Stimulated activated CD8-positive, alpha-beta memory T cell treated with anti-CD3 and anti-CD28 coated beads, Interleukin-7, amount 100 ng/mL, for 4 hours (primary cell): Measurements from ENCODE around the gene FAM168B.
"Not testable (repeated sequence)": the region's sequence is repeated elsewhere in the genome, so short reads cannot be mapped to it uniquely, and the experiment has no call there.

Source experiments
- DNase-seq, 2 donors: peaks; one replicate each; pipeline ENCODE4 v3.0.0-alpha.2; 2020; ENCODE audit warnings: low read depth in 2 of 2

FAM168B gene, protein sequence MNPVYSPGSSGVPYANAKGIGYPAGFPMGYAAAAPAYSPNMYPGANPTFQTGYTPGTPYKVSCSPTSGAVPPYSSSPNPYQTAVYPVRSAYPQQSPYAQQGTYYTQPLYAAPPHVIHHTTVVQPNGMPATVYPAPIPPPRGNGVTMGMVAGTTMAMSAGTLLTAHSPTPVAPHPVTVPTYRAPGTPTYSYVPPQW

GRCh38 chr2:131093006-131093695 is at the start of gene FAM168B:
Gene FAM168B, minus strand, starts transcription at chr2:131093460. Its CDS starts 10,814 bp downstream, at chr2:131082646.
- DNase-seq, result peak; percentile 68 to 86

GRCh38 chr2:131142849-131143248 is 49.6 kb upstream of the FAM168B start:
- DNase-seq, result no peak

DNA sequence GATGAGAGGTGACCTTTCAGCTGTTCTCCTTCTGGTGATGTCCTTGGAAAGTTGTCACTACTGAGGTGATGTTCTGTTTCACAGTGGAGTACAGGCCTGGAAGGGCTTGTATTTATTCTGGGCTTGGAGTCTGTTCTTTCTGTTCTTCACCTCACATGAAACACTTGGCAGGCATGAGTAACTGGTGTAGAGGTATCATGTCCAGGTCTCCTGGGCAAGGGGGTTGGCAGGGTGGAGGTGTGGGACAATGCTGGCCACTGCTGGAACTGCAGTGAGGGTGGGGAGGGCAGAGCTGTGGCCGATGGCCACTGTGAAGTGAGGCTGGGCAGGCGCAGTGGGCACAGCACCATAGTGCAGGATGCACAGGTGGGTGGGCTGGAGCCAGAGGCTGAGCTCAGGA is 47.3 kb upstream of the FAM168B start:
- no peak for DNase-seq

- DNase-seq, result no peak
Observed at GRCh38 chr2:131132729-131133128, 39.5 kb upstream of the FAM168B start.

DNA sequence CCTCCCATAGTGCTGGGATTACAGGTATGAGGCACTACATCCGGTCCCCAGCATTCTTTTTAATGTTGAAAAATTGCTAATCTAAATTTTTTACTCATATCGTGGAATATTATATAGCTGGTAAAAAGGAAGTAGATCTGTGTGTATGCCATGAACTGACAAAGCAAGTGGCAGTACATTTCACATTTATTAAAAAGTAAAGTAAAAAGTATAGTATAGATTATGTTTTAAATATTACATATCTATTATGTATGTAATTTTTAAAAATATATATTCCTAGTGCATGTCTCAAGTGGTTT is 37.0 kb upstream of the FAM168B start:
- no peak for DNase-seq

- no peak for DNase-seq
Observed at GRCh38 chr2:131127981-131128380, 34.7 kb upstream of the FAM168B start.

DNA sequence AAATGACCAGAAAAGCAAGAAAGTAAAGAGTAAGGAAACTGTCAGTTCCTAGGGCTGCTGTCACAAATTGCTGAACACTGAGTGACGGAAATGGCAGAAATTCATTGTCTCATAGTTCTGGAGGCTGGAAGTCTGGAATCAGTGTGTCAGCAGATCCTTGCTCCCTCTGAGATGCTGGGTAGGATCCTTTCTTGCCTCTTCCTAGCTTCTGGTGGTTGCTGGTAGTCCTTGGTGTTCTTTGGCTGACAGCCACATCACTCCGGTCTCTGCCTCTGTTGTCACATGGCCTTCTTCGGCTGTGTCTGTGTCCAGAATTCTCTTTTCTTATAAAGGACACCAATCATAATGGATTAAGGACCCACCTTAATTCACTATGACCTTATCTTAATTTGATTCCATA is 33.8 kb upstream of the FAM168B start:
- no peak for DNase-seq

DNA sequence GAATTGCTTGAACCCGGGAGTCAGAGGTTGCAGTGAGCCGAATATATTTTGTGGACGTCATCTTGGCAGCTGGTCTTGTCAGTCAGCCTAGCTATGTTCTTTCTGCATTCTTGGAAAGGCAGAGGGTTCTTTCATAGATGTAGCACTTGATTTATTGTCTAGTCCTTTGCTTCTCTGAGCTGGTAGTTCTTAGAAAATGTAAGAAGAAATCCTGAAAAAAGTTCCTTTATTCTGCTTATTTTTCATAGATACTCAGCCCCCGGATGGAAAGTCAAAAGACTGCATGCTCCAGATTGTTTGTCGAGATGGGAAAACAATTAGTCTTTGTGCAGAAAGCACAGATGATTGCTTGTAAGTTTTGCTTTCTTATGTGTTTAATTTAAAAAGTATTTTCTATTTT is 33.2 kb upstream of the FAM168B start:
- no peak for DNase-seq

DNA sequence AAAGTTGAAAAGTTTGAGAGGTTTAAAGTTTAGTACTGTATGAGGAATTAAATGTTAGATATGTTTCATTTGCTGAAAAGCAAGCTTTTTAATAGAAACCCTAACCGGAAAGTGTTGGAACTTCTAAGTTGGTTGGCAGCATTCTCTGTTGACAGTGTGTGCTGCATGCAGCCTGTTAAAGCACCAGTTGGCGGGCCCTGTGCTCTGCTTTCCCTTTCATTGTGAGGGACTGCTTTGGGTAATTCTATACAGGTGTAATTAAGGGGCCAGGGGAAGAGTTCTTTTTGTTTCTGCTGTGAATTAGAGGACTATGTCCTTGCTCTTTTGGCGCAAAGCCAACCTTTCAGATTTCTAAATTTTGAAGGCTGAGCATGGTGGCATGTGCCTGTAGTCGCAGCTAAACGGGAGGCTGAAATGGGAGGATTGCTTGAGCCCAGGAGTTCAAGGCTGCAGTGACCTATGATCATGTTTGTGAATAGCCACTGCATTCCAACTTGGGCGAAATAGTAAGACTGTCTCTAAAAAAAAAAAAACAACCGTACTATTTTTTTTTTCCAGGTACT is 32.0 kb upstream of the FAM168B start:
- no peak for DNase-seq

DNA sequence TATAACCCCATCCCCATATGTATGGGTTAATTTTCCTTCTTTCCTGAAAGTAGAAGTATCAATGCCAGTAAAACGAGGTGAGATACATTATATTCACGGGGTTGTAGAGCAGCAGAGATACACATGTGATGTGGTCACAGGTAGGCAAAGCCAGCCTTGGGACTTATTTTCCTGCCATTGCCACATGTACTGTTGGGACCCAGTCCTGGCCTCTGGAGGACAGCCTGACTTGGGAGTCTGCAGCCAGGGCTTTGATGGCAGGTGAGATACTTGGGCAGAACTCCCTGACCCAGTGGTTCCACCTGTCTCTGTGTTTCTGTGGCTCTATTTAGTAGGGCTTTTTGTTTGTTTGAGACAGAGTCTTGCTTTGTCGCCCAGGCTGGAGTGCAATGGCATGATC is 29.9 kb upstream of the FAM168B start:
- no peak for DNase-seq

GRCh38 chr2:131122496-131122895 is 29.2 kb upstream of the FAM168B start:
- no peak for DNase-seq

- no peak for DNase-seq
Observed at GRCh38 chr2:131121464-131121863, 28.2 kb upstream of the FAM168B start.

- DNase-seq, result no peak
Observed at GRCh38 chr2:131120815-131121317, 27.6 kb upstream of the FAM168B start.

DNA sequence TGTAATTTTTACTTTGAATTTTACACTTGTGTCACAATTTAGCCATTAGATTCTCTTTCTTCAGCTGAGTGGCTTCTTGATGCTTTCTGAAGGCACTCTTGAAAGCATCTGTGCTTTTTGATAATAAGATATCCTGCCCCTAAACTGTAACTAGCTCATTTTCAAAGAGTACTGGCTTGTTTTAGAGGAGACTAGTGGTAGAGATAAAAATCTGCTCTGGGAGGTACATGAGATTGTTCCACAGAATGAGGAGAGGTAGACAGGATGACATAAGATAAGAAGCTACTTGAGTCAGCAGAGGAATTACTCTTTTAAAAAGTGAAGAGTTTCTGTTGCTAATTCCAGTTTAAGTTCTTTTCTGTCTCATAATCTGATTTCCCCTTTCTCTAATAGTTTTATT is 22.5 kb upstream of the FAM168B start:
- DNase-seq, result no peak

DNA sequence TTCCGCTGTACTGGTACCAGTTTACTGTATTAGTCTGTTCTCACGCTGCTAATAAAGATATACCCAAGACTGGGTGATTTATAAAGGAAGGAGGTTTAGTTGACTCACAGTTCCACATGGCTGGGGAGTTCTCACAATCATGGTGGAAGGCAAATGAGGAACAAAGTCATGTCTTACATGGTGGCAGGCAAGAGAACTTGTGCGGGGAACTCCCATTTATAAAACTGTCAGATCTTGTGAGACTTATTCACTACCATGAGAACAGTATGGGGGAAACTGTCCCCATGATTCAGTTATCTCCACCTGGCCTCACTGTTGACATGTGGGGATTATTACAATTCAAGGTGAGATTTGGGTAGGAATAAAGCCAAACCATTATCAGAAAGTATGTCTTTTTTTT is 21.7 kb upstream of the FAM168B start:
- not testable (repeated sequence) for DNase-seq

DNA sequence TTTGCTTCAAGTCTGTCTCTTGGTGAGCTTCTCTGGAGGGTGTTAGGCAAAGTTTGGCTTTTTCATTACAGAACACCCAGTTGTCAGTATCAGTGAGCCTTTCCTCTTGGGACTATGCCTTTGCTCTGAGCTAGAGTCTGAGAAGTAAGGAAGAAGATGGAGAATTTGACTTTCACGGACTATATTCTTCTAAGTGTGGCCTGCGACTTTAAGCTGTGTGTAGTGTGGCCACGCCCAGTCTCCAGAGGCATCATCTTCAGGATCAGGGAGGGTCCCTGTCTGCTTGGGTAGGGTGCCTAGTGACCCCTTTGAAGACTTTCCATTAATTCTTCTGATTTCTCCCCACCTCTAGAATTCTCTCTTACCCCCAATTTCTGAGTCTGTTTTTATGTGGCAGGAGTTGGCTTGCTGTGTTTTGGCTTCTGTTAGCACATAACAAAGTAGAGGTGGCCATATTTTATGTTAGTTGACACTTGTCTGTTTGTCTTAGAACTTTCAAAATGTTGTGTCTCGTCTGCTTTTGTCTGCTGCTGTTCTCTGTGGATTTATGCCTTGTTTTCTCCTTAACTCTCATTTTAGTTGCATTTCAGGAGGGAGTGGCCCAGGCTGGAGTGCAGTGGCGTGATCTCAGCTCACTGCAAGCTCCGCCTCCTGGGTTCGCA is 20.4 kb upstream of the FAM168B start:
- DNase-seq, result no peak

DNA sequence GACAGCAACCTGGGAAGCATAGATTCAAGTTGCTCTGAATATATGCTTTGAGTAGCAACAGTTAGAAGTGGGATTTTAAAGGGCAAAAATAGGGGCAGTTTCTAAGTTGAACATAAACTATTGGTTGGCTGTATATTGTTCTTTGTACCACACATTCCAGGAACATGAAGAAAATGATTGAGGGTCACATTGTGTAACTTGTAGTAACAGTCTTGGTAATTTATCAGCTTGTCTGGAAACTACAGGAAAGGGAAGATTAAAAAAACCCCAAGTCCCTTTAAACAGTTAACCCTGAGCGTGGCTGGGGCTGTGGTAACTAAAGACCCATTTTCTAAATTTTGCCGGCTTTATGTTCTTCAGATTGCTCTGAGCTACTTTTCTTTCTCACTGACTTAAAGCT is 19.3 kb upstream of the FAM168B start:
- no peak for DNase-seq

DNA sequence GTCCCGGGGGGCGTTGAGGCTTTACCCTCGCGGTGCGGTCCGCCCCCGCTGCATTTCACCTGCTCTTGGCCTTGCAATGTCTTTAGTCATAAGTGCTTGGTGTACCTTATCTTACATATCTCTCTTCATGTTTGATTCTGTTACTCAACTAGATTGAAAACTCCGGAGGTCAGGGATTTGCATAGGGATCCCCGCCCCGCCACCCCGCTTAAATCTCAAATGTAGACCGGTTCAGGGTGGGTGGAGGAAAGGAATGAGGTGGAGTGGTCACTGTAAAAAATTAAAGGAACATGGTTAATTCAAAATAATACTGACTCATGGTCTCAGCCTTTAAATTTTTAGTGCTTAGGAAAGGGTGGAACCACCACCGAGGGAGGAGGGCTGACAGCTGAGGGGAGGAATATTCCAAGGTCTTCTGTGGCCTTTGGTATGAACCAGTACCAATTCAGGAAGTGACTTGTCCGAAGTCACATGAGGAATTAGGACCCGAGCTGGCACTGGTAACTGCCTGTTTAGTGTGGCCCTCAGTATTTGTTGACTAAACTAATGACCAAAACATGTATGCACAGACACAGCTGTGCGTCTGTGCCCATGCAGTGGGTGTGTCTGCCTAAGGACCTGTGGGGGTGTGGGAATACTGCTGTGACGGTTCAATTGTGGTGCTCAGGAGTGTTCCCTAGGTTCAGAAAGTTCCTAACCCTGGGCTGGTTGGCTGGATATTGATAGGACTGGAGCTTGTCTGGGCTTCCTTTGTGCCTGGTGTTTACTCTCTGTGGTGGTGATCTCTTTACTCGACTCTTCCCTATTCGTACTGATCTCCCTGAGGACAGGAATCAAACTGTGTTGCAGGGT is 12.9 kb upstream of the FAM168B start:
- DNase-seq, result peak; percentile 45 to 47

- DNase-seq, result peak; percentile 81 to 87
Observed at GRCh38 chr2:131105156-131105949, 12.1 kb upstream of the FAM168B start, which contains the start of gene PLEKHB2. Gene PLEKHB2, plus strand, starts transcription at chr2:131105336. Its CDS starts 15,606 bp downstream, at chr2:131120942.

DNA sequence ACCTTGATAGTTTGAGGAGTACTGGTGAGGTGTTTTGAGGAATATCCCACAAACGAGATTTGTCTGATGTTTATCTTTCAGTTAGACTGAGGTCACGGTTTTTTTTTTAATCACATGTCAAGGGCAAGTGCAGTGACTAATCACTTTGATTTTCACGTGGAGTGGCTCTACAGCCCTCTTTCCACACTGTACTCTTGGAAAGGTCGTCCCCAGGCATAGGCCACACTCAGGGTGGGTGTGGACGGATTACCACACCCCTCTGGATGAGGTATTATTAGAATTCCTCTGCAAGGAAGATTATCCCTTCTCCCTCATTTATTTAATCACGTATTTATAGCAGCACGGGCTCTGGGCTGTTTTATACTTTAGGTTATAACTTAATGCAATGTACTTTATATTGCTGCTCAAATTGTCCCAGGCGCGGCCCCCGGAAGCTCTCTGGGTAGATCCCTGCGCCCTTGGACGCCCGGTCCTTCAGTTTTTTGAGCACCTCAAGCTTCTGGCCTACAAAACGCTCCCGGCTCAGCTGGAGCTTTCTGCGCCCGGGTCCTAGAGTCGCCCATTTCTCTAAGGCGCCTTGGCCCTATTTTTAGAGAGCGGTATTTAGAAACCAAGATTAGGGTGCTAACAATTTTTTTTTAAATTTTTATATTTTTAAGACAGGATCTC is 11.4 kb upstream of the FAM168B start:
- peak; percentile 31 to 35 for DNase-seq
